Spleen (tissue), 7 donors: ENCODE measurements around the gene DAAM2.

Experiments
- POLR2A ChIP-seq, 3 donors: fragments of 450-650 bp; IDR thresholded peaks; one replicate each; pipeline ENCODE4 v1.5.1; 2017; ENCODE audit warnings: antibody characterized with exemption in 3 of 3, mild to moderate bottlenecking in 1 of 3
- TF ChIP-seq, protein P1 (sequence below), 11 experiments: fragments of 200-600 bp in 7 of 11; fragments of 450-650 bp in 4 of 11; sonication (generic) in 4 of 11; IDR thresholded peaks in 8 of 11; conservative IDR thresholded peaks in 3 of 11; 1 replicate in 7 of 11; 2 replicates in 4 of 11; pipeline versions ENCODE4 v1.4.0 to v1.8.0; 2016 to 2021; ENCODE audit warnings: antibody characterized with exemption in 11 of 11, inconsistent platforms in 4 of 11, mild to moderate bottlenecking in 1 of 11
- donor health status: DM: no; HTN: no; CAD: no; lungs with moderate emphysema.
- donor health status: DM: no; HTN: no; CAD: no.
- donor health status: DM: no; HTN: no; CAD: no.

DNA sequence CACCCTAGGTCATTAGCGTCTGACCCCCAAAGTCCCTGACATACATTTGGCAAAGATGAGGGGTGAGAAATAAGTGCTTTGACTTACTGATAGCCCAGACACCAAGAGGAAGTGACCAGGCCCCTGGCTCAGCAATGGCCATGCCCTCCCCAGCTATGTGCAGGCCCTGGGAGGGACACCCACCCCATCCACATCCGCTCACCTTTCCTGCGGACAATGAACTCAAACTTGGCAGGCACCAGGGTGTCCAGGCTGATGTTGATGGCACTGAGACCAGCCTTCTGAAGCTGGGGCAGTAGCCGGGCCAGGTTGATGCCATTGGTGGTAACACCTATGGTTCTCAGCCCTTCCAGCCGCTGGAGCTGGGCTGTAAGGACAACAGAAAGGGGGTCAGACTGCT lies 123.7 kb downstream of the DAAM2 start:
- TF ChIP-seq, protein P1, sequence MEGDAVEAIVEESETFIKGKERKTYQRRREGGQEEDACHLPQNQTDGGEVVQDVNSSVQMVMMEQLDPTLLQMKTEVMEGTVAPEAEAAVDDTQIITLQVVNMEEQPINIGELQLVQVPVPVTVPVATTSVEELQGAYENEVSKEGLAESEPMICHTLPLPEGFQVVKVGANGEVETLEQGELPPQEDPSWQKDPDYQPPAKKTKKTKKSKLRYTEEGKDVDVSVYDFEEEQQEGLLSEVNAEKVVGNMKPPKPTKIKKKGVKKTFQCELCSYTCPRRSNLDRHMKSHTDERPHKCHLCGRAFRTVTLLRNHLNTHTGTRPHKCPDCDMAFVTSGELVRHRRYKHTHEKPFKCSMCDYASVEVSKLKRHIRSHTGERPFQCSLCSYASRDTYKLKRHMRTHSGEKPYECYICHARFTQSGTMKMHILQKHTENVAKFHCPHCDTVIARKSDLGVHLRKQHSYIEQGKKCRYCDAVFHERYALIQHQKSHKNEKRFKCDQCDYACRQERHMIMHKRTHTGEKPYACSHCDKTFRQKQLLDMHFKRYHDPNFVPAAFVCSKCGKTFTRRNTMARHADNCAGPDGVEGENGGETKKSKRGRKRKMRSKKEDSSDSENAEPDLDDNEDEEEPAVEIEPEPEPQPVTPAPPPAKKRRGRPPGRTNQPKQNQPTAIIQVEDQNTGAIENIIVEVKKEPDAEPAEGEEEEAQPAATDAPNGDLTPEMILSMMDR (IDR thresholded peaks at IDR 0.05 in 8 of 11, conservative IDR thresholded peaks at IDR 0.05 in 3 of 11), result no peak
- TF ChIP-seq POLR2A (IDR thresholded peaks at IDR 0.05), result no peak
